ENCODE measurements around the gene IQCB1. TPM values are rescaled to one million over a fixed set of nuclear protein-coding genes. Genes with fewer than 3 reads are reported as not detected.
"Not testable (repeated sequence)": the region's sequence is repeated elsewhere in the genome, so short reads cannot be mapped to it uniquely, and the experiment has no call there.

Gene IQCB1
- total RNA-seq, 1 experiment from 2014 or later: 31.7 TPM

DNA sequence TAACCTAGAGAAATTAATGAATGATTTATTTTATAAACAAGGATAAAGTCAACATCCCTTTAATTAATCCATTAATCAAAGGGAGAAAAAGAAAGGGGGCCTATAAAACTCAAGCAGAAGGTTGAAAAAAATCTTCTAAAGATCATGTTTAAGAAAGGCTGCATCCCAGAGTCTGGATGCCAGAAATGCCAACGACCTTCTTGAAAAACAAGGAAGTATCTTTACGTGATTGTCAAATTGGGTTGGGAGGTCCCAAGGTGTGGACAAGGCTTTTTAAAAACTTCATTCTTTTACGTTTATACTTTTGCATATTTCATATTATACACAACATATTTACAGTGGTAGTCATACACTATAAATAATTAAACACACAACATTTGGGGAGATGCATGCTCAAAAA, 86.9 kb downstream of the IQCB1 start:
- no peak for DNase-seq (ENCODE audit: low read depth)

DNA sequence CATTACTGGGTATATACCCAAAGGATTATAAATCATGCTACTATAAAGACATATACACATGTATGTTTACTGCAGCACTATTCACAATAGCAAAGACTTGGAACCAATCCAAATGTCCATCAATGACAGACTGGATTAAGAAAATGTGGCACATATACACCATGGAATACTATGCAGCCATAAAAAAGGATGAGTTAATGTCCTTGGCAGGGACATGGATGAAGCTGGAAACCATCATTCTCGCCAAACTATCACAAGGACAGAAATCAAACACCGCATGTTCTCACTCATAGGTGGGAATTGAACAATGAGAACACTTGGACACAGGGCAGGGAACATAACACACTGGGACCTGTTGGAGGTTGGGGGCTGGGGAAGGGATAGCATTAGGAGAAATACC, 91.8 kb downstream of the IQCB1 start:
- DNase-seq (ENCODE audit: low read depth): not testable (repeated sequence)

- DNase-seq (ENCODE audit: low read depth): no peak
Measured at GRCh38 chr3:121740896-121741295, 94.0 kb downstream of the IQCB1 start.

GRCh38 chr3:121739902-121740301, 95.0 kb downstream of the IQCB1 start:
- no peak for DNase-seq (ENCODE audit: low read depth)

DNA sequence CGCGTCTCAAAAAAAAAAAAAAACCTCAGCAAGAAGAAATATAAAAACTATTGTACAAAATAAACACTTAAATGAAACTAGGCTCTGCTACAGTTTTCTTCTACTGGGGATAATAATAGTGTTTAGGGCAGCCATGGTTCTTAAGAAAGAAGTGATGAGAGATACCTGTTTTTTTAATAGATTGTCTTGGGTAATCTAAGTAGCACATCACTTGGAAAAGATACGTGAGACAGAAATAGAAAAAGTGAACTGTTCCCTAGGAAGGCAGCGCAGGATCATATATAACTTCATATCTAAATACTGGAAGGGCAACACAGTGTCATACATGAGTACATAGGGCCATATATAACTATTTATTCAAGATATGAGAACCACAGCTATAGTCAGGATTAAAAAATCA, 97.2 kb downstream of the IQCB1 start:
- no peak for DNase-seq (ENCODE audit: low read depth)

GRCh38 chr3:121736112-121736511, 98.7 kb downstream of the IQCB1 start:
- DNase-seq (ENCODE audit: low read depth): peak; percentile 17

GRCh38 chr3:121735047-121735696, 99.7 kb downstream of the IQCB1 start:
- DNase-seq (ENCODE audit: low read depth): no peak

GRCh38 chr3:121730940-121731687, 103.7 kb downstream of the IQCB1 start:
- DNase-seq (ENCODE audit: low read depth): no peak

DNA sequence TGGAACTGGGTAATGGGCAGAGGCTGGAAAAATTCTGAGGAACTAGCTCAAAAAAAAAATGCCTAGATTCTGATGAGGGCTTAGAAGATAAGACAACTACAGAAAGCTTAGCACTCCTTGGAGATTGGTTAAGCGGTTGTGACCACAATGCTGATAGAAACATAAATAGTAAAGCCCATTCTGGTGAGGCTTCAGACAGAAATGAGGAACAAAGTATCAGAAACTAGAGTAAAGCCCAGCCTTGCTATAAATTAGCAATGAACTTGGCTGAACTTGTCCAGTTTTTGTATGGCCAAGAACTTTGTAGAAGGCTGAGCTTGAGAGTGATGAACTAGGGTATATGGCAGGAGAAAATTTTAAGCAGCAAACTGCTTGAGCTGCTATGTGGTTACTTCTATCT, 110.7 kb downstream of the IQCB1 start:
- DNase-seq (ENCODE audit: low read depth): no peak

DNA sequence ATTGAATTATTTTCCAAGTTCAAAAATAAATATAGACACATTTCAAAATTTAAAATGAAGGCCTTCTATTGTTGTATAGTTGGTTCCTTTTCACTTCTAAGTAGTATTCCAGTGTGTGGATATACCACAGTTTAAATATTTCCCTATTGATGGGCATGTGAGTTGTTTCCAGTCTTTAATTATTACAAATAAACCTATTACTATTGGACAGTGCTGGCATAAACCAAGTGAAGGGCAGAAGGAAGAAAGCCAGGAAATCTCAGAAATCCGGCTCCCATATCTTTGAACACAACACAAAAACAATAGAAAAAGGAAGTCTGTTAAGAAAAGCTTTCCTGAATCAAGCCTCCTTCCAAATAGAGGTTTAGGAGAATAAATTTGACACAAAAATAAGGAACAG, 111.4 kb downstream of the IQCB1 start:
- no peak for DNase-seq (ENCODE audit: low read depth)

- DNase-seq (ENCODE audit: low read depth): no peak
Measured at GRCh38 chr3:121722411-121722810, 112.4 kb downstream of the IQCB1 start.

GRCh38 chr3:121720163-121720562, 114.7 kb downstream of the IQCB1 start:
- DNase-seq (ENCODE audit: low read depth): no peak

Other genes starting within 250 kb of the IQCB1 start
- not detected in 2 replicates for gene FBXO40, start 241.7 kb downstream of the IQCB1 start, total RNA-seq (2014; rRNA removed; shearing (Covaris generic))
- gene HCLS1, start 174.2 kb downstream of the IQCB1 start, total RNA-seq (2014; rRNA removed; shearing (Covaris generic)): 0.68 and 1.3 TPM in 2 replicates
- 20.7 and 21.1 TPM in 2 replicates for gene GOLGB1, start 85.3 kb downstream of the IQCB1 start, total RNA-seq (2014; rRNA removed; shearing (Covaris generic))
- gene EAF2, start 149 bp upstream of the IQCB1 start, total RNA-seq (2014; rRNA removed; shearing (Covaris generic)): 11.3 and 23.3 TPM in 2 replicates
- gene SLC15A2, start 59.3 kb upstream of the IQCB1 start, total RNA-seq (2014; rRNA removed; shearing (Covaris generic)): 0.15 and 0.17 TPM in 2 replicates
- gene ILDR1, start 187.2 kb upstream of the IQCB1 start, total RNA-seq (2014; rRNA removed; shearing (Covaris generic)): not detected in 2 replicates
- gene CD86, start 220.3 kb upstream of the IQCB1 start, total RNA-seq (2014; rRNA removed; shearing (Covaris generic)): 0.15 and 0.29 TPM in 2 replicates